GM12878 (cell line): ENCODE results near the gene CCDC127. TPM values are rescaled to one million over a fixed set of nuclear protein-coding genes. Genes with fewer than 3 reads are reported as not detected.

Experiments
- ATF3 ChIP-seq: IDR thresholded peaks from 2 replicates; pipeline ENCODE4 v1.6.1; 2011; ENCODE audit warnings: low read depth, mild to moderate bottlenecking, low read length, moderate library complexity, borderline replicate concordance; ENCODE audit errors: extremely low read depth
- BRCA1 ChIP-seq: IDR thresholded peaks from 2 replicates; pipeline ENCODE4 v1.6.1; 2011; ENCODE audit warnings: low read depth, low read length, improper control_type of control experiment
- CEBPB ChIP-seq, 2 experiments: fragments of 150-350 bp in 1 of 2; IDR thresholded peaks; 2 replicates each; pipeline ENCODE4 v1.6.1; 2012 to 2014; ENCODE audit warnings: low read depth in 2 of 2, low read length in 2 of 2, borderline replicate concordance in 1 of 2, inconsistent platforms in 1 of 2
- E4F1 ChIP-seq: fragments of 450-650 bp; IDR thresholded peaks from 2 replicates; pipeline ENCODE4 v1.6.1; 2018; ENCODE audit warnings: borderline replicate concordance, mild to moderate bottlenecking; ENCODE audit not compliant: partially characterized antibody
- EZH2 ChIP-seq: IDR thresholded peaks from 2 replicates; pipeline ENCODE4 v1.6.1; 2012; ENCODE audit warnings: low read depth, mild to moderate bottlenecking, control low read depth, inconsistent platforms, low read length, borderline replicate concordance; ENCODE audit not compliant: control insufficient read depth
- FOXK2 ChIP-seq: fragments of 450-650 bp; IDR thresholded peaks from 2 replicates; pipeline ENCODE4 v1.6.1; 2017; ENCODE audit warnings: mild to moderate bottlenecking, moderate library complexity
- GATAD2B ChIP-seq: fragments of 450-650 bp; conservative IDR thresholded peaks from 2 replicates; pipeline ENCODE4 v1.6.1; 2017; ENCODE audit warnings: low read depth, mild to moderate bottlenecking, moderate library complexity
- HDGF ChIP-seq: fragments of 450-650 bp; IDR thresholded peaks from 2 replicates; pipeline ENCODE4 v1.6.1; 2016; ENCODE audit warnings: antibody characterized with exemption
- IKZF1 ChIP-seq: fragments of 450-650 bp; conservative IDR thresholded peaks from 2 replicates; pipeline ENCODE4 v1.6.1; 2017; ENCODE audit warnings: antibody characterized with exemption, mild to moderate bottlenecking
- IRF3 ChIP-seq: fragments of 450-650 bp; IDR thresholded peaks from 2 replicates; pipeline ENCODE4 v1.6.1; 2014; ENCODE audit warnings: mild to moderate bottlenecking
- KAT2A ChIP-seq: conservative IDR thresholded peaks from 2 replicates; pipeline ENCODE4 v1.6.1; 2011; ENCODE audit warnings: low read depth, low read length; ENCODE audit not compliant: control insufficient read depth
- POLR2A ChIP-seq: IDR thresholded peaks from 2 replicates; pipeline ENCODE4 v1.6.1; 2011; ENCODE audit warnings: low read depth, mild to moderate bottlenecking, low read length
- RAD21 ChIP-seq: IDR thresholded peaks from 2 replicates; pipeline ENCODE4 v1.6.1; 2011; ENCODE audit warnings: mild to moderate bottlenecking, low read depth, low read length, moderate library complexity; ENCODE audit not compliant: insufficient read depth
- SMC3 ChIP-seq: IDR thresholded peaks from 2 replicates; pipeline ENCODE4 v1.6.1; 2011; ENCODE audit warnings: low read length, improper control_type of control experiment, borderline replicate concordance
- SREBF2 ChIP-seq: IDR thresholded peaks from 2 replicates; pipeline ENCODE4 v1.6.1; 2012; ENCODE audit warnings: mild to moderate bottlenecking, low read length
- SUPT20H ChIP-seq: IDR thresholded peaks from 2 replicates; pipeline ENCODE4 v1.6.1; 2011; ENCODE audit warnings: low read depth, mild to moderate bottlenecking, low read length, moderate library complexity, borderline replicate concordance; ENCODE audit not compliant: control insufficient read depth
- TCF3 ChIP-seq: IDR thresholded peaks from 2 replicates; pipeline ENCODE4 v1.6.1; 2012; ENCODE audit warnings: low read depth, mild to moderate bottlenecking, low read length, borderline replicate concordance; ENCODE audit not compliant: insufficient read depth
- YY1 ChIP-seq: IDR thresholded peaks from 2 replicates; pipeline ENCODE4 v1.6.1; 2011; ENCODE audit warnings: low read depth, mild to moderate bottlenecking, low read length
- ZBED1 ChIP-seq: IDR thresholded peaks from 2 replicates; pipeline ENCODE4 v1.6.1; 2016; ENCODE audit warnings: borderline replicate concordance
- ZNF687 ChIP-seq: fragments of 450-650 bp; IDR thresholded peaks from 2 replicates; pipeline ENCODE4 v1.6.1; 2017; ENCODE audit warnings: mild to moderate bottlenecking, moderate library complexity
- ZSCAN29 ChIP-seq: fragments of 450-650 bp; IDR thresholded peaks from 2 replicates; pipeline ENCODE4 v1.6.1; 2017; ENCODE audit warnings: mild to moderate bottlenecking, moderate library complexity
- polyA plus RNA-seq, 11 experiments: library from polyadenylated mRNA; depleted of rRNA in 4 of 11; unstranded in 6 of 11; stranded (reverse) in 5 of 11; fragments of >200 nt; fragmentation: Nextera tagmentation in 4 of 11; fragmentation: Illumina TruSeq in 1 of 11; extraction: Ambion mirVana in 4 of 11; extraction: Trizol in 1 of 11; gene quantifications; 1 replicate in 1 of 11; 2 replicates in 10 of 11; pipeline versions ENCODE4 v1.2.1 to v1.2.3, GENCODE V29; 2011 to 2016; ENCODE audit warnings: inconsistent platforms in 2 of 11, missing spikeins in 2 of 11, low read depth in 1 of 11
- total RNA-seq, 4 experiments: library from RNA; depleted of rRNA in 3 of 4; stranded (reverse); fragments of >200 nt in 3 of 4; fragmentation: Illumina TruSeq in 1 of 4; extraction: Trizol in 1 of 4; gene quantifications; 2 replicates each; pipeline versions ENCODE4 v1.2.1 to v1.2.3, GENCODE V29; 2013 to 2021

CCDC127 gene
- total and polyA plus RNA-seq, 10 of the 15 experiments (the other 5 are each of a cell fraction or from before 2014, with no cell fraction given): 1.9 to 6.9 (median 2.9) TPM

DNA sequence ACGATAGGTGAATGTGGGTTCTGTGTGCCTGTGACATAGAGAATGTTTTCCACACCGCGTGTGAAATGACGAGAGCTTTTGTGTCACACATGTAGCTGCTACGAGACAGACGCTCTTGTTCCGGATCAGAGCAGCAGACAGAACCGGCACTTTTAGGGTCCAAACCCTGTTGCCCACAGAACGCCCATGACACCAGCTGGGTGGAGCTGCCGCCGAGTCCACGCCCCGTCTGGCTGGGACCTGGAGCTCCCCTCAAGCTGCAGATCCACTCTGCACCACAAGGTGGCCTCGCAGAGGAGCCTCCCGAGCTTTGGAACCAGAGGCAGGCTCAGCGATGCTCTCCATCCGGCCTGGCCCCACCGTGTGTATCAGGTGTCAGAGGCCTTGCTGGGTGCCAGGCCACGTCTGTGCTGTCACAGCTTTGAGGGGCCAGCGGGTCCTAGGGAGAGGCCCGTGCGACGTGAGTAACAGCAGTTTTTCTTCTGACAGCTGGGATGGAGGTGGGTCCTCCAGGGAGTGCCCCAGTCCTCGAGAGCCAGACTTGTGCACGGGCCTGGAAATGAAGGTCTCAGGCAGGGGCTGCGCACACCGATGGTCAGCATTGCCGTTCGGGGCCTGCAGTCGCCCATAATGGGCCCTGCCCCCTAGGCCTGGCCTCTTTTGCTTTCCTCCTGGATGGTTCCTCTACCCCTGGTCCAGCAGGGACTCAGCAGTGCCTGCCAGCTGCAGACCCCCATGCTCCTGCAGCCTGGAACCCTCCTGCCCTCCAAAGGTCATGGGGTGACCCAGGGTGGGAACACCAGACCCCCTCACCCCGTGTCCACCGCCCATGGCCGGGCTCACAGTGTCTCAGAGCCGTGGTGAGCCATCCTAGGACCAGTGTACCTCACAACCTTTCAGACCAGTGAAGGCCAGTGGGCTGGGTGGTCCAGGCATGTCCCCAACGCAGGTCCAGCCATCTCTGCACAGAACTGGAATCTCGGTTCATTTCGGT lies 29.2 kb downstream of the CCDC127 start (continued):
- TF ChIP-seq ATF3: no peak
- TF ChIP-seq SREBF2: no peak
- no peak for TF ChIP-seq ZSCAN29
- TF ChIP-seq ZBED1: no peak
- no peak for TF ChIP-seq IRF3
- no peak for TF ChIP-seq GATAD2B
- TF ChIP-seq E4F1: no peak
- peak; percentile 77 for TF ChIP-seq SMC3
- no peak for TF ChIP-seq KAT2A
- no peak for TF ChIP-seq CEBPB (IDR thresholded peaks at IDR 0.05; ENCODE audit: borderline replicate concordance in 1 of 2, low read depth in 2 of 2, low read length in 2 of 2)
- no peak for TF ChIP-seq FOXK2
- no peak for TF ChIP-seq EZH2
- no peak for TF ChIP-seq POLR2A
- no peak for TF ChIP-seq SUPT20H
- 0 out of 2 replicates have a peak, but pooled peaks have one; percentile 23 for TF ChIP-seq IKZF1
- TF ChIP-seq YY1: peak; percentile 56; the same call in 1 of the 2 replicates
- no peak for TF ChIP-seq BRCA1
- peak; percentile 44; the same call in 1 of the 2 replicates for TF ChIP-seq HDGF
- no peak for TF ChIP-seq ZNF687
- TF ChIP-seq RAD21: peak; percentile 70
- 0 out of 2 replicates have a peak, but pooled peaks have one; percentile 21 for TF ChIP-seq TCF3
